OCI-LY7 (cell line): ENCODE measurements around the gene DENND4A. TPM values are rescaled to one million over a fixed set of nuclear protein-coding genes. Genes with fewer than 3 reads are reported as not detected.

Source experiments
- BruUV-seq: library from RNA; stranded (reverse); fragments of 400-500 nt; replicated peaks from 2 replicates; lab custom pipeline; 2021; lab: Mats Ljungman, UMichigan
- CTCF ChIA-PET: fragments of 300-600 bp; sonication (Branson Sonifier 250); formaldehyde crosslinking; loops from one replicate; lab custom pipeline; 2022; ENCODE audit warnings: antibody characterized with exemption; ENCODE audit not compliant: unreplicated experiment; lab: Charles Lee
- POLR2A ChIA-PET: fragments of 300-600 bp; sonication (Branson Sonifier 250); formaldehyde crosslinking; loops from one replicate; lab custom pipeline; 2022; ENCODE audit warnings: antibody characterized with exemption; lab: Charles Lee
- DNase-seq: peaks from one replicate; pipeline ENCODE4 v3.0.0-alpha.2; 2015; ENCODE audit warnings: low spot score
- H2AFZ ChIP-seq: fragments of 200-600 bp; sonication (generic), shearing (Covaris generic); 2 replicates; pipeline ENCODE4 v1.6.1; 2014; ENCODE audit warnings: mild to moderate bottlenecking, antibody characterized with exemption, low read length, moderate library complexity
- H3K27ac ChIP-seq: fragments of 200-600 bp; sonication (generic); 2 replicates; pipeline ENCODE4 v1.5.1; 2014; ENCODE audit warnings: mixed run types, low read depth, mild to moderate bottlenecking, moderate library complexity, low read length, inconsistent platforms; ENCODE audit not compliant: poor library complexity, severe bottlenecking
- H3K36me3 ChIP-seq: fragments of 200-600 bp; sonication (generic); 2 replicates; pipeline ENCODE4 v1.6.1; 2014; ENCODE audit warnings: mild to moderate bottlenecking, antibody characterized with exemption, low read length, moderate library complexity, mixed read lengths; ENCODE audit not compliant: insufficient read depth
- H3K4me1 ChIP-seq: fragments of 200-600 bp; sonication (generic); 2 replicates; pipeline ENCODE4 v1.5.1; 2014; ENCODE audit warnings: mild to moderate bottlenecking, low read length; ENCODE audit not compliant: insufficient read depth, poor library complexity, severe bottlenecking
- H3K4me2 ChIP-seq: fragments of 200-600 bp; sonication (generic); 2 replicates; pipeline ENCODE4 v1.6.1; 2014; ENCODE audit warnings: mild to moderate bottlenecking, low read length
- H3K4me3 ChIP-seq: fragments of 200-600 bp; sonication (generic); 2 replicates; pipeline ENCODE4 v1.5.1; 2014; ENCODE audit warnings: mild to moderate bottlenecking, low read depth, low read length; ENCODE audit not compliant: poor library complexity, severe bottlenecking
- H3K79me2 ChIP-seq: fragments of 200-600 bp; sonication (generic); 2 replicates; pipeline ENCODE4 v1.6.1; 2016; ENCODE audit warnings: low read depth, mild to moderate bottlenecking, low read length, moderate library complexity, mixed read lengths; ENCODE audit not compliant: insufficient read depth
- H3K9me2 ChIP-seq: fragments of 200-600 bp; sonication (generic); 2 replicates; pipeline ENCODE4 v1.6.1; 2016; ENCODE audit warnings: mild to moderate bottlenecking, low read length, mixed read lengths; ENCODE audit not compliant: insufficient read depth
- H3K9me3 ChIP-seq: fragments of 200-600 bp; sonication (generic); 2 replicates; pipeline ENCODE4 v1.6.1; 2014; ENCODE audit warnings: mild to moderate bottlenecking, mixed run types, low read length, mixed read lengths
- H4K20me1 ChIP-seq: fragments of 200-600 bp; sonication (generic); 2 replicates; pipeline ENCODE4 v1.6.1; 2014; ENCODE audit warnings: mild to moderate bottlenecking, antibody characterized with exemption, low read length, moderate library complexity, mixed read lengths; ENCODE audit not compliant: insufficient read depth
- CTCF ChIP-seq: fragments of 200-600 bp; sonication (generic); conservative IDR thresholded peaks from 2 replicates; pipeline ENCODE4 v1.5.1; 2014; ENCODE audit warnings: mild to moderate bottlenecking, antibody characterized with exemption, low read length, moderate library complexity, mixed read lengths
- EZH2phosphoT487 ChIP-seq: fragments of 200-600 bp; sonication (generic); IDR thresholded peaks from 2 replicates; pipeline ENCODE4 v1.6.1; 2018; ENCODE audit warnings: low read depth, borderline replicate concordance, mild to moderate bottlenecking, mixed run types, antibody characterized with exemption, low read length, moderate library complexity, mixed read lengths
- intact Hi-C: fragments of 100-400 bp; cut with micrococcal nuclease; formaldehyde crosslinking; loops from one replicate; pipeline ENCODE4 v1.10.0; 2022; ENCODE audit not compliant: unreplicated experiment
- total RNA-seq, 2 experiments: library from RNA; depleted of rRNA in 1 of 2; stranded (reverse); fragments of >200 nt in 1 of 2; shearing (Covaris generic) in 1 of 2; gene quantifications; 2 replicates each; pipeline ENCODE4 v1.2.3, GENCODE V29; 2014 to 2022

The DENND4A gene
- total RNA-seq, 2 experiments from 2014 or later: 42.7 to 86.5 TPM

- no peak overlapping the region for H3K27ac ChIP-seq
- H3K4me3 ChIP-seq: peak overlapping the region; percentile 72
- intact Hi-C loops: loop anchor here (5.0 kb wide), 2 partner anchors 370 to 680 kb away; partner anchors contain the start of gene DIS3L
- no peak for TF ChIP-seq CTCF
- no peak for TF ChIP-seq EZH2phosphoT487
- no peaks in the 10 kb centered on the region for H3K9me3 ChIP-seq
- DNase-seq: no peak
- ChIA-PET POLR2A (interaction anchor here (0.6 kb wide), 1 partner anchor 76 kb away, joined by 3 read pairs; no protein-coding TSS in a partner anchor), CTCF (no interaction called here)
- peaks cover 30% of the 10 kb centered on the region for H3K79me2 ChIP-seq
- no peaks in the 10 kb centered on the region for H3K36me3 ChIP-seq
- H2AFZ ChIP-seq: peak overlapping the region; percentile 75; the same call in 1 of the 2 replicates
- no peaks in the 10 kb centered on the region for H3K9me2 ChIP-seq
- H4K20me1 ChIP-seq: no peaks in the 10 kb centered on the region
- H3K4me1 ChIP-seq: peaks cover 30% of the 10 kb centered on the region
- no TSS peak for BruUV-seq
- peak overlapping the region; percentile 82 for H3K4me2 ChIP-seq
These were observed 179.5 kb downstream of the DENND4A start for GRCh38 chr15:65612616-65612946.

- H3K36me3 ChIP-seq: peaks cover under 1% of the 10 kb centered on the region; the same call in 1 of the 2 replicates
- H3K4me3 ChIP-seq: peak overlapping the region; percentile 72
- POLR2A ChIA-PET: no interaction called here
- CTCF ChIA-PET: no interaction called here
- H3K4me1 ChIP-seq: peaks cover 30% of the 10 kb centered on the region
- no TSS peak for BruUV-seq
- H3K4me2 ChIP-seq: peak overlapping the region; percentile 82
- intact Hi-C loops: loop anchor here (5.0 kb wide), 2 partner anchors 370 to 680 kb away; partner anchors contain the start of gene DIS3L
- H3K27ac ChIP-seq: peak overlapping the region; percentile 36
- TF ChIP-seq EZH2phosphoT487: no peak
- TF ChIP-seq CTCF: no peak
- no peaks in the 10 kb centered on the region for H4K20me1 ChIP-seq
- no peaks in the 10 kb centered on the region for H3K9me2 ChIP-seq
- H2AFZ ChIP-seq: peak overlapping the region; percentile 75
- H3K79me2 ChIP-seq: peaks cover 30% of the 10 kb centered on the region
- DNase-seq: peak; percentile 43
- H3K9me3 ChIP-seq: no peaks in the 10 kb centered on the region
These were observed 180.0 kb downstream of the DENND4A start for GRCh38 chr15:65611888-65612615.
